Measurements from ENCODE around the gene TRMT2B.
"Not testable (repeated sequence)": the region's sequence is repeated elsewhere in the genome, so short reads cannot be mapped to it uniquely, and the experiment has no call there.

The TRMT2B gene

DNA sequence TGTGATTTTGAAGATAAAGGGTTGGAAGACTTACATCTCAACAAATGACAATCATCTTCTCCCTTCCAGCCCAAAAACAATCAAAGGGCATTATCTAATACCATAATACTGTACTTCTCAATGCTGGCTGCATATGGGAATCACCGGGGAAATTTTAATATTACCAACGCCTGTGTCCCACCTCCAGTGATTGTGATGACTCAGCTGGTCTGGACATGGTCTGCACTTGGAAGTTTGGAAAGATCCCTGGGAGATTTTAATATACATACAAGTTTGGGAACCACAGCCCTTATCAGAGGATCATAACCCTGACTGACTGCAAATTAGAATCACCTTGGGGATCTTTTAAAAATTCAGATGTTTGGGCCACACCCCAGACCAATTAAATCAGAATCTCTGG, 52.5 kb downstream of the TRMT2B start:
- FAIRE-seq: no peak

DNA sequence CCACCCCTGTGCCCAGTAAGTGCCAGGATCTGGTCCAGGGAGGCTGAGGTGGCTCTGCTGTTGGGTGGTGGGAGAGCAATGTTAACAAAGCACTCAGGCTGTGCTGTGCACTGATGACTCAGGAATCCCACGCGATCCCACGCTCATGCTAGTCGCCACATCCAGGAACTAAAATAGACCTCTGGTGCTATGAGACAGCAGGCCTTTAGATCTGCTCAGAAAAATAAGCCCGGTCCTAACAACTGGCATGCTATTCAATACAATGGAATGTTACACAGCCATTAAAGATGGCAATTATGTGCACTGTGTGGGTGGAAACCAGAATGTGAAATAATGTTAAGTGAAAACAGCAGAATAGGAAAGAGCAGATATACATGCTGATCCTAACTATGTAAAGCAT, 56.4 kb downstream of the TRMT2B start:
- FAIRE-seq: no peak

DNA sequence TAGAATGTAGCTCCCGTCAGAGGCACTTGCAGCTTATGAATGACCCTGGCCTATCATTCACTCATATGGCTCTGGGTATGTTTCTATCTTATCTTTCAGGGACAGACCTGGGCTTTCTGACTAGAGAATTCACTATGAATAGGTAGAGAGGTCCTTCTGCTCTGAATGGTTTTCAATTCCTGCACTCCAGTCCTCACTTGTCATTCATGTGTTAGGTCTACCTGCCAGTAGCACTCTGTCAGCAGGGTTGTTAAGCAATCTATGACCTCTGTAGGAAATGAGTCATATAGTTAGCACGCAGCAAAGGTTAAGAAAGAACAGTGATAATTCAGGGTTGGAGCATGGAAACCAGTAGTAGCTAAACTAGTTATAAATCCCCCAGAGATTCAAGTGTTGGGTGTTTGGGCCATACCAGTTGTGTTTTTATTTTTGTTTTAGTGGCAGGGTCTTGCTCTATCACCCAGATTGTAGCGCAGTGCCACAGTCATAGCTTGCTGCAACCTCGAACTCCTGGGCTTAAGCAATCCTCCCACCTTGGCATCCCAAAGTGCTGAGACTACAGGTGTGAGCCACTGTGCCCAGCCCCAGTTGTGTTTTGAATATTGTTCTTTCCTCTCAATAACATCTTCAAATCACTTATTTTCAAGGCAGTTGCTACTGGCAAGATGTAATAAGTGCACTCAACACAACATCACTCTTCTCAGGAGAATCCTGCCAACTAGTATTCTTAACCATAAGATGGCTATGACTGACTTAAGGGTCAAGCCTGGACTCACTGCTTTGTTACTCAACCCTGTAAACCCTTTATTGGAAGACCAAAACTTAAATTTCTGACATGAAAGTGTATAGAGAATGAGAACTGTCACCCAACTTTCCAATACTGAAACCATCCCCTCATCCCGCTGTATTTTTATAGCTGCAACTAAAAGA, 57.3 kb downstream of the TRMT2B start:
- no peak for FAIRE-seq

DNA sequence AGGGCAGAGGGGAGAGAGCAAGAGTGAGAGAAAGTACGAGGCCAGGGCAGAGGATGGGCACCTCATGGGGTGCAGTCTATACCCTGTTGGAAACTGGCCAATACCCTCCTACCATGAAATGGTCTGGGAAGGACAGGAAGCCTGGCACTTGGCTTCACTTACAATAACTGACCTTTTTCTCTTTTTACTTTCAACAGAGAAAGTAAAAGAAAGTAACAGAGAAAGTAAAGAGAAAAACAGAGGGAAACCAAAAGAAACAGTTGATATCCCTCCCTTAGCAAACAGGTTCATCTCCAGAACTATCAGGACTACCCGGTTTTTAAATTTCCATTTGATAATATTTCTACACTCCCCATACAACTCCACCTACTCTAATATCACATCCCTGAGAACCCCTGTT, 61.8 kb downstream of the TRMT2B start:
- no peak for FAIRE-seq

DNA sequence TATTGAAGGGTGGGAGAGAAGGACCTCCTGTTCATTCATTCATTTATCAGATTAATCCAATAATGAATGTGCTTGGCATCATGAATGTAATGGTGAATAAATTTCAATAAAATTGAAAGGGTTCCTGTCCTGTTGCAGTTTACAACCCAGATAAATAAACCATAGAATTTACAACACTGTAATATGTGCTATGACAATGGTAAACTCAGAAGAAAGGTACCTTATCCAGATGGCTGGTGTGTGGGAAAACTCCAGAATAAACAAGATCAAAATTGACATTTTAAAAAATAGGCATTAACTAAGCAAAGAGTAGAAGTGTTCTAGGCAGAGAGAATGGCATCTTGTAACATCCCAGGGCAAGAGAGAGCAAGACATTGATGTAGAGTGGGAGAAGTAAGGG, 67.1 kb downstream of the TRMT2B start:
- no peak for FAIRE-seq

DNA sequence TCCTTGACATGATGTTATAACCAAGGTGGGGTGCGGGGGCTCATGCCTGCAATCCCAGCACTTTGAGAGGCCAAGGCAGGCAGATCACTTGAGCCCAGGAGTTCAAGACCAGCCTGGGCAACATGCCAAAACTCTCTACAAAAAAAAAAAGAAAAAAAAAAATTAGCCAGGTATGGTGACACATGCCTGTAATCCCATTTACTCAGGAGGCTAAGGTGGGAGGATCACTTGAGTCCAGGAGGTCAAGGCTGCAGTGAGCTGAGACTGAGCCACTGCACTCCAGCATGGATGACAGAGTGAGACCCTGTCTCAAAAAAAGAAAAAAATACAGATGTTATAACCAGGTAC, 70.4 kb downstream of the TRMT2B start:
- FAIRE-seq: not testable (repeated sequence)

DNA sequence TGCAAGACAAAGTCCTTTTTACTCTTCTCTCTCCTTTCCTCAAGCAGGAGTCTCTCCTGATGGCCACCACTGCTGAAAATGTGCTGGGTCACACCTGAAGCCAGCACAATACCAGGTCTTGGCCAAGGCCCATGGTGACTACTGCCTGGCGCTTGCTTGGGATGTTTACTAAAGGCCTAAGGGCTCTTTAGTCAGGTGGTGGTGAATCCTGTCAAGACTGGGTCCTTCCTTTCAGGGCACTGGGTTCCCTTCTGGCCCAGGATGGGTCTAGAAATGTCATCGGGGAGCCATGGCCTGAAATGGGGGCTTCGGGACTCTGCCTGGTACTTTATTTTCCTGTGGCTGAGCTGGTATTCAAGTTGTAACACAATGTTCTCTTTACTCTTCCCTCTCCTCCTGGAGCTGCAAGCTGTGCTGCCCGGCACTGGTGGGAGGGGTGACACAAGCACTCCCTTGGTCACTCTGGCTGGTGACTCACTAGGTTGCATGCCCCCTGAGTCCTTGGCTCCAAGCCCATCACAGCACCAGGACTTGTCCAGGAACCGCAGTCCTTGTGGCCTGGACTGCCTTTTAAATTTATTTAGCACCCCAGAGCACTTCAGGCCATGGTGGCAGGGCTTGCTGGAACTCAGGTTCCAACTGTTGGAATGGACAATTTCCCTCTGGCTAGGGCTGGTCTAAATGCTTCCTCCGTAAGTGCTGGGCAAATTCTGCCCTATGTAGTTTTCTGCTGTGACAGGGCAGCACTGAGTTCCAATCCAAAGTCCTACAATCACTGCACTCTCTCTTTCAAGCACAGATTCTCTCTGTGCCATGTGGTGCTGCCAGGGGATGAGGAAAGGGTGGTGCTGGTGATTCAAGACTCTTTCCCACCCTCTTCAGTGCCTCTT, 71.1 kb downstream of the TRMT2B start:
- FAIRE-seq: no peak

DNA sequence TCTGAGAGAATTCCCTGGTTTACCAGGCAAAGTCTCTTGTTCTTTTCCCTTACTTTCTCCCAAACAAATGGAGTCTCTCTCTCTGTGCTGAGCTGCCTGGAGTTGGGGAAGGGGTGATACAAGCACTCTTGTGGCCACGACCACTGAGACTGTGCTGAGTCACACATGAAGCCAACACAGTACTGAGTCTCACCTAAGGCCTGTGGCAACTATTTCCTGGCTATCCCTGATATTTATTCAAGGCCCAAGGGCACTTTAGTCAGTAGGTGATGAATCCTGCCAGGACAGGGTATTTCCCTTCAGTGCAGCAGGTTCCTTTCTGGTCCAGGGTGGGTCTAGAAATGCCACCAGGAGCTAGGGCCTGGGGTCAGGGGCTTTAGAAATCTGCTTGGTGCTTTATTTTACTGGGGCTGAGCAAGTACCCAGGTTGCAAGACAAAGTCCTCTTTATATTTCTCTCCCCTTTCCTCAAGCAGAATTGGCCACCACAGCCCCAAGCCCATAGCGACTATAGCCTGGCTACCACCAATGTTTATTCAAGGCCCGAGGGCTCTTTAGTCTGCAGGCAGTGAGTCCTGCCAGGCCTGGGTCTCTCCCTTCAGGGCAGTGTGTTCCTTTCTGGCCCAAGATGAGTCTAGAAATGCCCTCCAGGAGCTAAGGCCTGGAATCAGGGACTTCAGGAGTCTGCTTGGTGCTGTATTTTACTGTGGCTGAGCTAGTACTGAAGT, 71.9 kb downstream of the TRMT2B start:
- no peak for FAIRE-seq

DNA sequence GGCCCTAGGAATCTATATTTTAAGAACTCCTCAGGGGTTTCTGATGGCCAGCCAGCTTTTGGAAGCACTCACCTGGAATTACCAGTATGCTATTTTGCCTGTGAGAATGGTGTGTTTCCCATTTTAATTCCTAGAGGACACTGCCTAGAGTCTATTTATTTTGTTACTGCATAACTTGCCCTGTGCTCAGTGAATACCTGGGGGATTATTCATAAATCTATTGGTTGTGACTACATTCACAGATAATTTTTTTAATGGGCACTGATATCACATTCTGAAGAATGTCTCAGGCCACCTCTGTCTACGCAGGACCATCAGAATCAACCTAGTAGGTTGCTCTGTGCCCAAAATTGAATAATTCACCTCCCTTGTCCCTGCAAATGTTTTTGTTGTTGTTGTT, 75.7 kb downstream of the TRMT2B start:
- FAIRE-seq: no peak

DNA sequence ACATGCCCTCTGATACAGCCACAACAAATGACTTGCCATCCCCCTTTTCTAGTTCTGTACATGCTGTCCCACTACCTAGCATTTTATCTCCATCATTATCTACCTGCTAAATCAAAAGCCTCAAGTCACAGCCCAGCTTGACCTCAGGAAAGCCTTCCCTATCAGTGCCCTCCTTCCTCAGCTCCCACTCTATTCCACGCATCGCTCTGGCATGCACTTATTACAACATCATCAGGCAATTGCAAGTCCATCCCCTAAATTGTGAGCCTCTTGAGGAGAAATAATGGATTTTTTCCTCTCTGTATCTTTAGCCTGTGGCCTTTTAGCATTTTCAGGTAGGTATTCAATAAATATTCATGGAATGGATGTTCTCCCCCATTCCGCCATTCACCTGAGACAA, 76.7 kb downstream of the TRMT2B start:
- no peak for FAIRE-seq

DNA sequence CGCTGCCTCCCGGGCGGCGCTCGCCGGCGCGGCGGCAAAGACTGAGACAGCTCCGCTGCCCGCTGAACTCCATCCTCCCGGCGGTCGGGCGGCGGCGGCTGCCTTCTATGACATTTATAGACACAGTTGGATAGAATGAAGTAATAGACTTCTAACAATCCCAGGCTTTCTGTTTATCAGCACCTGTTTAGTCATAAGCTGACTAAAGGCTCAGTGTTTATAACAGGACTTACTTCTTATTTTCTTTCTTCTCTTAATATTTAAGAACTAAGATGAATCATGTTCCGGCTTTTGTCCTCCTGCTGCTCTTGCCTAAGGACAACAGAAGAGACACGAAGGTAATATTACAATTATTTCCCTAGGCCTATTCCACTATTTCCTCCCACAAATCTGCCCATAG, 78.5 kb downstream of the TRMT2B start:
- FAIRE-seq: no peak

DNA sequence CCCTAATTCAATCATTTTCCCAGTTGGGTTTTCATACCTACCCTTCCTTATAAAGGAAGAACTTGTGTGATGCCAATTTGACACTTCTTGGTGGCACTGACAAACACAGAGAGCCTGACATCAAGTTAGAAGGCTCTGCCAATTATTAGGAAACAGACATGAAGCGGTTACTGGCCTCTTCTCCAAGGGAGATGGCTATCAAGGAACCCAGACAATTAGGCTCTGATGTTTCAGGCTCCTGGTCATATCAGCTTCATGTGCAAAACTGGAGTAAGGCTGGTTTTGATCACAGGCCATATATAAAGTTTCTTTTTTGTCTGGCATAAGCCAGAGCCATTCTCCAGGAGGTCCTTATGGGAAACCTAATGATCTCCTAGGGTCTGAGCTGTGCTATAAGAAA, 82.0 kb downstream of the TRMT2B start:
- no peak for FAIRE-seq

DNA sequence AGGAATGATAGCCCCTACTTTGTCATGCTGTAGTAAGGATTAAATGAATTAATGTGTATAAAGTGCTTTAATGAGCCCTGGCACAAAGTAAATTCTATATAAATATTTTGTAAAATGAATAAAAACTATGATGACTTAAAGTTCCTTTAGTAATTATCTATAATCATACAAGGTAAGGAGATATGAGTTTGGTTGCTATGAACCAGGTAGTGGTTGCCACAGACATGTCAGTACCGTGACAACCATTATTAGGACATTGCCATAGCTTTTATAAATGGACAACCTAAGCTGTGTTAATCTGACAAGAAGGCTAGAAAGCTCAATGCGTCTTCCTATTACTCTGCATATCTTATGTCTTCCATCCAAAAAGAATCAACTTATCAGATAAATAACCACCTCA, 82.5 kb downstream of the TRMT2B start, which contains the start of gene ARL13A:
Gene ARL13A (plus strand): TSS at position 301 of the 400 bp plus-strand sequence. CDS start 3,982 bp downstream, outside the sequence.
- FAIRE-seq: no peak

DNA sequence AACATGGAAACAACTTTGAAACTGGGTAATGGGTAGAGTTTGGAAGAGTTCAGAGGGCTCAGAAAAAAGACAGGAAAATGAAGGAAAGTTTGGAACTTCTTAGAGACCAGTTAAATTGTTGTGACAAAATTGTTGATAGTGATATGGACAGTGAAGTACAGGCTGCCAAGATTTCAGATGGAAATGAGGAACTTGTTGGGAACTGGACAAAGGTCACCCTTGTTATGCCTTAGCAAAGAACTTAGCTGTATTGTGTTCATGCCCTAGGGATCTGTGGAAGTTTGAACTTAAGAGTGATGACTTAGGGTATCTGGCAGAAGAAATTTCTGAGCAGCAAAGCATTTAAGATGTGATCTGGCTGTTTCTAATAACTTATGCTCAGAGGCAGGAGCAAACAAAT, 87.5 kb downstream of the TRMT2B start:
- no peak for FAIRE-seq

DNA sequence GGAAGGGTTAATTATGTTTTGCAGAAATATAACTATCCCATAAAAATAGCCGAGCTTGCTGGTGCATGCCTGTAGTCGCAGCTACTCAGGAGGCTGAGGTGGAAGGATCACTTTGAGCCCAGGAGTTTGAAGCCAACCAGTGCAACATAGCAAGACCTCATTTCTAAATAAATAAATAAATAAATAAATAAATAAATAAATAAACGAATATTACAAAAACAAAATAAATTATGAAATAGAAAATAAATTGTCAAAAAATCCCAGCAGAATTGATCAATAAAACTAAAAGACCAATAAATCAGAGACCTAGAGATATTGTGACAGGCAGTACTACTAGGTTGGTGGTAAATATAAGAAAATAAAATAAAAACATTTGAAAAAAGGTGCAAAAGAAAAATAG, 89.1 kb downstream of the TRMT2B start:
- no peak for FAIRE-seq

All from TTC549 (cell line).